Measurements from ENCODE around the gene ZNF282.
A peak's percentile ranks its signal among the peaks of the same experiment; 100 is the strongest.
"Not testable (repeated sequence)": the region's sequence is repeated elsewhere in the genome, so short reads cannot be mapped to it uniquely, and the experiment has no call there.

Gene ZNF282

DNA sequence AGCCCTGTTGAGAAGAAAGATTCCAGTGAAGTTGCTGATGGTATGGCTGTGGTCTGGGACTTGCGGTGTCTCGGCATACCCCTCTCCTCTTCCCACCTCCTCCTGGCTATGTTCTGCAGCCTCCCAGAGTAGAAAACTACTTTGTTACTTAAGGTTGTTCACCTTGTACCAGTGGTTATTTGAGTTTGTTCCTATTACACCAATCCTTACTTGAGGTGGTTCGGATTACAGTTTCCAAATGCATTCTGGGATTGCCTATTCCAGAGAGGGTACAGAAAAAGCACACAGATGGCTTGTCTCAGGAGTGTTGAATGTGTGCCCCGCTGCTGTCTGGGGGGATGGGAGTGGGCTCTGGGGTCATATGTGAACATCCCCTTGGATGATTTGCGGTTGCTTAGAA, 59.8 kb downstream of the ZNF282 start:
- DNase-seq (ENCODE audit: low read depth in 2 of 2): no peak

DNA sequence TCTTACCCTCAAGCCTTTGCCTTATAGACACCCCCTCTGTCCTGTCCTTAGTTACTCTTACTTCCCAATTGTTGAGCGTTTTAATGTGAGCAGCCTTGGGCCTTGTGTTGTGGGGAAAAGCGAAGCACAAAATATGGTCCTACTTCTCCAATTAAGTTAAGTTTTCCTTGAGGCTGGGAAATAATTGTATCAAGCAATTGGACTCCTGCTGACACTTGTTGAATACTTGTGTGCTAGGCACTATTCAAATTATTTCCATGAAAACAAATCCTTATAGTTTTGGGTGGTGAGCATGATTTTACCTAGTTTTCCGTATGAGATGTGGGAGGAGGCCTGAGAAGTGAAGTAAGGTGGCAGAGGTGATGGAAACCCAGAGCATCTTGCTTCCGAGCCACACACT, 61.2 kb downstream of the ZNF282 start:
- no peak for DNase-seq (ENCODE audit: low read depth in 2 of 2)

DNA sequence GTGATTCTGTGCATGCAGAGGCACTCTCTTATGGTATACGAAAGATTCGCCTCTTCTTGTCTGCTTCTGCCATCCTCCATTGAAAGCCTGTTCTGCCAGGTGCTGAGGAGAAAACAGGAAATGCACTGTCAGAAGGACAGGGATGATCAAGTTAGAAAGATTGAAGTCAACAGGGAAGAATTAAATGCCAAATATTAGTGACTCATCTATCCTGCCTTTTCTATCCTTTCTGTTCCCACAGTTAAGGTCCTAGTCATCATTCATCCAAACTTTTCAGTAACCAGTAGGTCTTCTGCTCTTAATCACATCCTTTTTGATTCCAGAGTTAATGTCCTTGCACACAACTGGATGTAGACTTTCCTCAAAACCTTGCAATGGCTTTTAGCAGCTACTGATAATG, 61.8 kb downstream of the ZNF282 start:
- DNase-seq (ENCODE audit: low read depth in 2 of 2): no peak

DNA sequence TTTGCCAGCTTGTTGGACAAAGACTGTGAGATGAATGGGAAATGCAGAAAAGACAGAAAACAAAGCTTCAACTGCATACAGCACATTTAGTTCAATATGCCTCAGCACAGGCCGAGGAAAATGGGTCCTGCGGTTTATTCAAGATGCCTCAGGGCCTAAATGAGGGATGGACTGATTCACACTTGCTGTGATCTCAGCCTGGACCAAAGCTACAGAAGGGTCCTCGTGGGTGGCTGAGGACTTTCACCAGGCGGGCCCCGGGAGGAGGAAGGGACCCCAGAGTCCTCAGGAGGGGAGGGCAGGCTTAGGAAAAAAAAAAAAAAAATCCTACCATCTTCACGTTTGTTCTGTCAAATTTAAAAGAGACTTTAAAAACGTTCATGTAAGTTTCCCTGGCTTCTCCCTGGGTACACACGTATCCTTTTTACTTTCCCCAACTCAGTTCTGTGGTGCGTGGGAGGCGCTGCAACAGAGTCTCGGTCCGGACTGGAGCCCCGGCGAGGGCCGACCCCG, 66.0 kb downstream of the ZNF282 start:
- DNase-seq (ENCODE audit: low read depth in 2 of 2): no peak

DNA sequence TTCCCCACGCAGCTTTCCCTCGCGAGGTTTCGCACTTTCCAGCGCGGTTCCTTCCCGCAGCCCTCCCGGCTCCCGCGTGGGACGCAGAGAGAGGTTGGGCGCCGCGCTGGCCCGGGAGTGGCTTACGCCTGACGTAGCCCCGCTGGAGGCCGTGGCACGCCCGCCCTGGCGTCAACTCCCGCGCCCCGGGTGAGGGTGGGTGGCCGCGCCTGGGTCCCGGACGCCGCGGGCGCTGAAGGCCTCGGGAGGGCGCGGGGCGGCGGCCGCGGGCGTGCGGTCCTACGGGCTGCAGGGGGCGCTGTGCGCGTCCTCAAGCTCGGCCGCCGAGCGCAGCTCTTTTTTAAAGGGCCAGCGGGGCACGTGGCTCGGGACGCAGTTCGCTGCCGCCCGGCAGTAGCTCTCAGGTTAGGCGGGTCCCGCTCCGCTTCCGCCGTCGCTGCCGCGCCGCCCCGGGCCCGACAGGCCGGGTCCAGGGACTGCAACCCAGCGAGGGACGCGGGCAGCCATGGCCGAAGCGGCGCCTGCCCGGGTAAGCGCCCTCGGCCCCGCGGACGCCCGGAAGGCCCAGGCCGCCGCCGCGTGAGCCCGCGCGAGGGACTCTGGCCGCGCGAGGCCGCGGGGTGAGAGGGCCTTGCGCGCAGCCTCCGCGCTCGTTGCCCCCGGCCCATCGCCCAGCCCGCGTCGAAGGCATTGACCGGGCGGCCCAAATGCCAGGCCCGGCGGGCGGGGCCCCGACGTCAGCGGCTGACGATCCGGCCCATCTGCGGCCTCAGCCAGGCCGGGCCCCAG, 66.7 kb downstream of the ZNF282 start, which contains the start of gene ZNF783:
TSS of gene ZNF783 (plus strand) at position 368 of the 789 bp plus-strand sequence. CDS start at position 506, 138 bp downstream.
- DNase-seq (ENCODE audit: low read depth in 2 of 2): peak; percentile 73 to 85

DNA sequence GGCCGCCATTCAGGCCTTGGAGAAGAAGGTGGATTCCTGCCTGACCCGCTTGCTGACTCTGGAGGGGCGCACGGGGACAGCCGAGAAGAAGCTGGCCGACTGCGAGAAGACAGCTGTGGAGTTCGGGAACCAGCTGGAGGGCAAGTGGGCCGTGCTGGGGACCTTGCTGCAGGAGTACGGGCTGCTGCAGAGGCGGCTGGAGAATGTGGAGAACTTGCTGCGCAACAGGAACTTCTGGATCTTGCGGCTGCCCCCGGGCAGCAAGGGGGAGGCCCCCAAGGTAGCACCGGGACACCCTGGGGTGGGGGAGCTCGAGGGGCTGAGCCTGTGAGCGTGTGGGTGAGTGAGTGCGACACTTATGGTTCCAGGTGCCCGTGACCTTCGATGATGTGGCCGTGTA, 71.1 kb downstream of the ZNF282 start:
- DNase-seq (ENCODE audit: low read depth in 2 of 2): no peak

DNA sequence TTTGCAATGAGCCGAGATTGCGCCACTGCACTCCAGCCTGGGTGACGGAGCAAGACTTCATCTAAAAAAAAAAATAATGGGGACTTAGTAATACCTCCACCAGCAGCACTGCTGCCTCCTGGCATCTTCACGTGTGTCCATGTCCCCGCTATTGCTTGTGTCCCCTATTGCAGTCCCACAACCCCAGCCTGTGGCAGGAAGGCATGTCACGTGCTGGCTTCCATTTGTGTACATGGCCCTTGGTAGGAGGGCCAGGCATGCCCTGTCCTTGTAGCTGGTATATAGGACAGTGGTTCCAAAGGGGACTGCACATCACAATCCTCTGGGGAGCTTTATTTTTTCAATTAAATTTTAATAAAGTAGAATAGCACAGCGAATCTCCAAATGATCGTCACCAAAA, 72.4 kb downstream of the ZNF282 start:
- DNase-seq (ENCODE audit: low read depth in 2 of 2): no peak

DNA sequence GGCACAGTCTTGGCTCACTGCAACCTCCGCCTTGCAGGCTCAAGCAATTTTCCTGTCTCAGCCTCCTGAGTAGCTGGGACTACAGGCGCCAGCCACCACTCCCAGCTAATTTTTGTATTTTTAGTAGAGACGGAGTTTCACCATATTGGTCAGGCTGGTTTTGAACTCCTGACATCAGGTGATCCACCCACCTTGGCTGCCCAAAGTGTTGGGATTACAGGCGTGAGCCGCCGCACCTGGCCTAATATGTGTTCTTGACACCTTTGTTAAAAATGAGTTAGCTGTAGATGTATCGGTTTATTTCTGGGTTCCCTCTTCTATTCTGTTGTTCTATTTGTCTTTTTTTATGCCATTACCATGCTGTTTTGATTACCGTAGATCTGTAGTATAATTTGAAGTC, 79.1 kb downstream of the ZNF282 start:
- not testable (repeated sequence) for DNase-seq (ENCODE audit: low read depth in 2 of 2)

Measured in stimulated activated CD8-positive, alpha-beta memory T cell treated with anti-CD3 and anti-CD28 coated beads, Interleukin-7, amount 100 ng/mL, for 4 hours (primary cell).